ENCODE measurements around the gene SPPL2B.
"Not testable (repeated sequence)": the region's sequence is repeated elsewhere in the genome, so short reads cannot be mapped to it uniquely, and the experiment has no call there.

Gene SPPL2B, protein sequence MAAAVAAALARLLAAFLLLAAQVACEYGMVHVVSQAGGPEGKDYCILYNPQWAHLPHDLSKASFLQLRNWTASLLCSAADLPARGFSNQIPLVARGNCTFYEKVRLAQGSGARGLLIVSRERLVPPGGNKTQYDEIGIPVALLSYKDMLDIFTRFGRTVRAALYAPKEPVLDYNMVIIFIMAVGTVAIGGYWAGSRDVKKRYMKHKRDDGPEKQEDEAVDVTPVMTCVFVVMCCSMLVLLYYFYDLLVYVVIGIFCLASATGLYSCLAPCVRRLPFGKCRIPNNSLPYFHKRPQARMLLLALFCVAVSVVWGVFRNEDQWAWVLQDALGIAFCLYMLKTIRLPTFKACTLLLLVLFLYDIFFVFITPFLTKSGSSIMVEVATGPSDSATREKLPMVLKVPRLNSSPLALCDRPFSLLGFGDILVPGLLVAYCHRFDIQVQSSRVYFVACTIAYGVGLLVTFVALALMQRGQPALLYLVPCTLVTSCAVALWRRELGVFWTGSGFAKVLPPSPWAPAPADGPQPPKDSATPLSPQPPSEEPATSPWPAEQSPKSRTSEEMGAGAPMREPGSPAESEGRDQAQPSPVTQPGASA

DNA sequence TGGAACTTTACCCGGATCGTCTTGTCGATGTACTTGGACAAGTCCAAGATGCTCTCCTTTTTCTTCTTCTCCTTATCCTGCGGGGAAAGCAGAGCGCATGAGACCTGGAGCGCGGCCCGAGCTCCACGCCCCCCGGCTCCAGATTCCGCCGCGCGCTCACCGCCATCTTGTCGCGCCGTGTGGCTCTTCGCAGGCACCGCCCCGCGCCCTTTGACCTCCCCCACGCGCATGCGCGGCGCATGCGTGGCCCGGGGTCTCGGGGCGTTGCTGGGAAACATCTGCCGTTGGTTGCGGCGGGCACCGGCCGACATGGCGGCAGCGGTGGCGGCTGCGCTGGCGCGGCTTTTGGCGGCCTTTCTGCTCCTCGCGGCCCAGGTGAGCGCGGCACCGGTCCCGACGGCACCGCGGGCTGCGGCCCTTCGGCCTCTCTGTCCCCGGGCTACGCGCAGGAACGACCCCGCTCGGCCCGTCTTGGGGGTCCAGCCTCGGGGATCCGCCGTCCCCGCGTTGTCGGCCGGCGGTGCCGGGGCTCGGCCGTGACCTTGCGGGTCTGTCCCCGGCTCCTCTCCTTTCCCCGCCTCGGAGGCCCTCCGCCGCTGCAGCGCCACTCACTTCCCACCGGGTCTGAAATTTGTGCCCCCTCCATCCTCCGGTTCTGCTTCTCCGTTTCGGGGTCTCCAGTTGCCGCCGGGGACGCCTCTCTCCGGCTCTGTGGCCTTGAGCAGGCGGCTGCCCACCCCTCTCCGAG lies at the start of gene SPPL2B, which contains the start of gene LSM7:
Gene SPPL2B, plus strand, starts transcription at position 284 of the 748 bp plus-strand sequence. Its CDS starts 26 bp downstream, at position 310.
Gene LSM7, minus strand, starts transcription at position 186 of the 748 bp plus-strand sequence. Its CDS starts 20 bp downstream, at position 166.
- DNase-seq = peak; percentile 92

DNA sequence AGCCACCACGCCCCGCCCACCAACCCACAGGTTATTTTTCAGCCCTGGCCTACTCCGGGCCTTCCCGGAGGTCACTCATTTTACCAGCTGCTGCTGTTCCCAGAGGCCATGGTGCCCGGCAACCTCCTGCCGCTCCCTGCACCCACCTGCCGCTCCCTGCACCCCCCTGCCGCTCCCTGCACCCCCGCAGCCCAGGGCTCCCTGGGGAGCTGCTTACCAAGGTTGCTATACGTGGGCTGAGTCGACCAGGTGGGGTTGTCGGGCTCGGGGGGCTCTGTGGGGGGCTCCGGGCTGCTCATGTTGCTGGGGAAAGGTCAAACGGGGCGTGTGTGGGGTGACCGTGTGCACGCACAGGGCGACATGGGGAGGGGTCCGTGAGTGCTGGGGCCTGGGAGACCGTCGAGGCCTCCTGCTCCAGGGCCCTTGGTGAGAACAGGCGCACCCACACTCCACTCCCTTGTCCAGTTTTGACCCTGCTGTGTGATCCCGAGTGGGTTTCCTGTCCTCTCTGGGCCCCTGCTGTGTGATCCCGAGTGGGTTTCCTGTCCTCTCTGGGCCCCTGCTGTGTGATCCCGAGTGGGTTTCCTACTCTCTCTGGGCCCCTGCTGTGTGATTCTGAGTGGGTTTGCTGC lies 47.7 kb upstream of the SPPL2B start:
- no peak for DNase-seq

DNA sequence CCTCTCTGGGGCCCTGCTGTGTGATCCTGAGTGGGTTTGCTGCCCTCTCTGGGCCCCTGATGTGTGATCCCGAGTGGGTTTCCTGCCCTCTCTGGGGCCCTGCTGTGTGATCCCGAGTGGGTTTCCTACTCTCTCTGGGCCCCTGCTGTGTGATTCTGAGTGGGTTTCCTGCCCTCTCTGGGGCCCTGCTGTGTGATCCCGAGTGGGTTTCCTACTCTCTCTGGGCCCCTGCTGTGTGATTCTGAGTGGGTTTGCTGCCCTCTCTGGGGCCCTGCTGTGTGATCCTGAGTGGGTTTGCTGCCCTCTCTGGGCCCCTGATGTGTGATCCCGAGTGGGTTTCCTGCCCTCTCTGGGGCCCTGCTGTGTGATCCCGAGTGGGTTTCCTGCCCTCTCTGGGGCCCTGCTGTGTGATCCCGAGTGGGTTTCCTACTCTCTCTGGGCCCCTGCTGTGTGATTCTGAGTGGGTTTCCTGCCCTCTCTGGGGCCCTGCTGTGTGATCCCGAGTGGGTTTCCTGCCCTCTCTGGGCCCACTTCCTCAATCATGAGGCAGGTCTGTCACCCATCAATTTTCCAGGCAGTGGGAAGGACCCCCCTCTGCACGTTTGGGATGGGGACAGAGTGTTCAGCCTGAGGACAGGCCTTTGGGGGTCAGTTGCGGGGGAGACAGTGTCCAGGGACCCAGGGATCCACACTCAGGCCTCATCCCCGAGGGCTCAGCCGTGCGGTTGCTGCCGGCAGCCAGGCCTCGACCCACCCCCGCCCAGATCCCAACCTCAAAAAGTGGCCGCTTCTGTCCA lies 47.0 kb upstream of the SPPL2B start:
- not testable (repeated sequence) for DNase-seq

DNA sequence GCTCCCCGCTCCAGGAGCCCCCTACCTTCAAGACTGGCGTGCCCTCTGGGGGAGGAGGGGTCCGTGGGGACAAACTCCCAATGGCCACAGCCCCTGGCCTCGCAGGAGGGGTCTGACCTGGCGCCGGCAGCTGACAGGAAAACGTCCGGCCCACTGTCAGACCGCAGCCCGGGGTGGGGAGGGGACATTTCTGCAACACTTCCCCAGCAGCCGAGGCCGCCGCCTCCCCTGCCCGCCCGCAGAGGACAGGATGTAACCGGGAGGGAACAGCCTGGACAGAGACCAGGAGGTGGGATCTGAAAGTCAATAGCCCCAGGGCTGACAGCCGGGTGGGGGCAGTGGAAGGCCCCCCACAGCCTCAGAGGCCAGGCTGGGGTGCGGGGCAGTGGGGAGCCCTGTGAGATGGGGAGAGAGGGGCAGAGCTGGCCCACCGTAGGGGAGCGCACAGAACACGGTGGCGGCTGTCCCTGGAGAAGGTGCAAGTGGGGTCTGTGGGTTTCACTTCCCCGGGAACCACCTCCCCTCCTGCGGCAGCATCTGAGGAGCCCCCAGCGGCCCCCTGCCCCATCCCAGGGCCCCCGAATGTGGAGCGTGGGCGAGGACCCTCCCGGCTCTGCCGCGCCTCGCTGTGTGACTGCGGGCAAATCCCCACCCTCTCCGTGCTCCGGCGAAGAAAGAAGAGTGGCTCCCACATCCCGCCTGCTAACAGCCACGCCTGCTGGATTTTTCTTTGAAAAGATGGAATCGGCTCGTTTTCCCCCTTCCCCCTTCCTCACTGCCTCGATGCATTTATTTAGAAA lies 46.2 kb upstream of the SPPL2B start, which contains the start of gene PEAK3:
Gene PEAK3, minus strand, starts transcription at position 114 of the 800 bp plus-strand sequence. CDS start 1,244 bp downstream, outside the sequence.
- DNase-seq = no peak

DNA sequence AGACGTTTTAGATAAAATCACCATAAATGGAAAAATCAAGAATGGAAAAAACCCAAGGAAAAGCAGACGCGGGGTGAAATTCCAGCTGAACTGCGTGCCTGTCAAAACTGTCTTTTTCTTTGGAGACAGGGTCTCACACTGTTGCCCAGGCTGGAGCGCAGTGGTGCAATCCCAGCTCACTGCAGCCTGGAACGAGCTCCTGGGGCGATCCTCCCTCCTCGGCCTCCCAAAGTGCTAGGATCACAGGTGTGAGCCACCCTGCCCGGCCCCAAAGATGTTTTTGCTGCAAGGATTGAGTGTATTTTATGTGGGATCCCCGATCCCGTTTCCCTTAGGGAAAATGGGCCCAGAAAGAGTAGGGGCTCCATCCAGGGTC lies 45.6 kb upstream of the SPPL2B start:
- no peak for DNase-seq

DNA sequence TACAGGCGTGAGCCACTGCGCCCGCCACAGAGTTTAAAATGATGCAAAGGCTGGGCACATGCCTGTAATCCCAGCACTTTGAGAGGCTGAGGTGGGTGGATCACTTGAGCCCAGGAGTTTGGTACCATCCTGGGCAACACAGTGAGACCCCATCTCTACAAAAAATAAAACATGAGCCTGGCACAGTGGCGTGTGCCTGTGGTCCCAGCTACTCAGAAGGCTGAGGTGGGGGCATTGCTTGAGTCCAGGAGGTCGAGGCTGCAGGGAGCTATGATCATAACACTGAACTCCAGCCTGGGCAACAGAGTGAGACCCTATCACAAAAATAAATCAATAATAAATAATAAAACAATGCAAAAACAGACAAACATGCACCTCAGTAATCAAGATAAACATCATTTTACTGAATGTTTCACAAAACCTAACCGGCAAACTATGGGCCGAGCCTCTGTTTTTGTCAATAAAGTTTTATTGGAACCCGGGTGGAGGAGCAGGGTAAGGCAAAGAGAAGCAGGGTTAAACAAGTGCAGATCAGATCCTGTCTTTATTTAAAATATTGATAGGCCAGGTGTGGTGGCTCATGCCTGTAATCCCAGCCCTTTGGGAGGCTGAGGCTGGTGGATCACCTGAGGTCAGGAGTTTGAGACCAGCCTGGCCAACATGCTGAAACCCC lies 44.5 kb upstream of the SPPL2B start:
- DNase-seq = no peak

DNA sequence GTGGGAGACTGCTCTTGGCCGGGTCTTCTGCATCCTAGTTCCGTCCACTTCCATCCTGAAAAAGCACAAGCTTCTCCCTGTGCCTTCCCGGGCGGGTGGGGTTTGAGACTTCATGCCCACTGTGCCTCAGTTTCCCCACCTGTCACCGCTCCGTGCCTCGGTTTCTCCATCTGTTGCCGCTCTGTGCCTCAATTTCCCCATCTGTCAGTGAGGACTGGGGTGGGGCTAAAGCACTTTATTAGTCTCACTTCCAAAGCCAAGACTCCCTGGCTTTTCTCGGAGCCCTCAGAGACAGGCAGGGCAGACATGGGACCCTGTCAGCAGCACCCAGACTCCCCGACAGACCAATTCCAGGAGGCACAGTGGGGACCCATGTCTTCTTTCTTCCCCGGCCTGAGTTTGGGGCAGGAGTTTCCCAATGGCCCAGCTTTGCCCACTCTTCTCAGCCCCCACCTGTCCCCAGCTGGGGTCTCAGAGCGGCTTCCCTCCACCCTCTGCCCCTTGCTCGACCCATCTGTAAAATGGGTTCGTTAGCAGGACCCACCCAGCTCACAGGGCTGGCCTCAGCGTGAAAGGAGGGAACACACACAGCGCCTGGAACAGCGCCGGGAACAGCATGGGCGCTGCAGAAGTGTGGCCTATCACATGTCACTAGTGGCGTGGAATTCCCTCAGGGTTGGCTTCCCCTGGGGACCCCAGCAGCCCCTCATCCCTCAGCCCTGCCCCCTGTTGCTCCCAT lies 41.9 kb upstream of the SPPL2B start:
- DNase-seq = no peak

DNA sequence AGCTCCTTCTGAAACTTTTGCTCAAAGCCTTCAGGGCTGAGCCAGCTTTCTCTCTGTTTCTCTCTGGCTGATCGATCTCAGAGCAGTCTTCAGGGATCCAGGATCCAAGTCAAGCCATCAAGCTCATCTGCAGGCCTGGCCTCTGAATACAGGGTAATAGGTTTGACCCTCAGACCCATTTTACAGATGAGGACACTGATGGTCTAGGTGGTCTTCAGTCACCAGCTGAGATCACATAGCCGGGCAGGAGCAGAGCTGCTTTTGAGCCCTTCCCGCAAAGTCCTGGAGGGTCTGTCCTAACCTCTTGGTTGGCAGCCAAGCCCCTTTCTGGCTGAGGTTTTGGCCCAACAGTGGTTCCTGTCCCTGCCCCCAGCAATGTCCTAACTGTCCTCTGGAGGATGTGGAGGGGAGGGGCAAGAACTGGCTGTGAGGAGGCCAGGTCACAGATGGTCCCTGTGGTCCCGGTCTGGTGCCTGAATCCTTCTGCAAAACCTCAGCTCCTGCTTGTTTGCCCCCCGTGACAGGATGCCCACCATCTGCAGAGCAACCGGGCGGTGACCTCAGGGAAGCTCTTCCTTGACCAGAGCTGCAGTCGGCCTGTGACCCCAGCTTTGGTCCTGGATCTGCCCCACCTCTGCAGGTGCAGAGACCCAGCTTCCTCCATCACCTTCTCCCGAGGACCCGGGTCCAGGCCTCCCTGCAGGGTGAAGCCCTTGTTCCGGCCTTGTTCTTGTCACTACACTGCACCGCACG lies 40.7 kb upstream of the SPPL2B start:
- DNase-seq = no peak

DNA sequence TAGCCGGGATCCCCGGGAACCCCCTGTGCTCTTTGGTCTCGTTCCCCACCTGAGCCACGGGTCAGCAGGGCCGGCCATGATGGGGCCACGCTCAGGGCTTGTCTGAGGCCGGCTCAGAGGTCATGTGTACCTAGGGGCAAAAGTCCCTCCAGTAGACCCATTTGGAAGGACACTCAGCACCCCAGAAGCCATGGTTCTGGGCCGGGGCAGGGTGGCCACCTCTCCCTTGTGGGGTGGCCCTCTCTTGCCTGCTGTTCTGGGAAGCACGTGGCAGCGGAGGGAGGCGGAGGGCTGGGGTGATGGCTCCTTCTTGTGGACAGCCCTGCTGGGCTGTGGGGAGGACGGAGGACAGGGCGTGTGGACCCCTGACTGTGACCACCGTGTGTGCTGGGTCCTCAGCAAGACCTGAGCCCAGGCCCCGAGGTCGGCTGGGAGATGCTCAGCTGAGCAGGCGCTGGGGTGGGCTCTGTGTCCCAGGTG lies 40.1 kb upstream of the SPPL2B start:
- no peak for DNase-seq

DNA sequence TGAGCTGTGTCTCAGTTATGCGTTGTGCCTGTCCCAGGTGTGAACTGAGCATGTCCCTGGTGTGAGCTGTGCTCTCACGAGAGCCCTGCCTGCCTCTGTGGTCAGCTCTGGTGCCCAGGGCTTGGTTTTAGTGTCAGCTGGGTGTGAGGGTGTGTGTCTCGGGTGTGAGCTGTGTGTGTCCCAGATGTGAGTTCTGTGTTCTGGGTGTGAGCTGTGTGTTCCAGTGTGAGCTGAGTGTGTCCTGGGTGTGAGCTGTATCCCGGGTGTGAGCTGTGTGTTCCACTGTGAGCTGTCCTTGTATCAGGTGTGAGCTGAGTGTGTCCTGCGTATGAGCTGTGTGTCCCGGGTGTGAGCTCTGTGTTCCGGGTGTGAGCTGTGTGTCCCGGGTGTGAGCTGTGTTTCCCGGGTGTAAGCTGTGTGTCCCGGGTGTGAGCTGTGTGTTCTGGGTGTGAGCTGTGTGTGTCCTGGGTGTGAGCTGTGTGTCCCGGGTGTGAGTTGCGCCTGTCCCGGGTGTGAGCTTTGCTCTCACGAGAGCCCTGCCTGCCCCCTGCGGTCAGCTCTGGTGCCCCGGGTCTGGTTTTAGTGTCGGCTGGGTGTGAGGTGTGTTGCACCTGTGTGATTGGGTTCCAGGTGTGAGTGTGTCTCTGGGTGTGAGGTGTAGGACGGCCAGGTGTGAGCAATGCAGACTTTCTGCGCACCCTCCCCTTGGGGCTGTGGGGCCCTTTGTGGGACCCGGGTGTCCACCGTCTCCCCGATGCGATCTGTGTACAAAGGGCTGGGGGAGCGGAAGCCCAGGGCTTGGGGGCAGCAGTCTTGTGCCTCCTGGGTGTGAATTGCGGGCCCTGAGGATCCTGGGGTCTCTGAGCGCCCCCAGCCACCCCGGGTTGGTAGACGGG lies 39.4 kb upstream of the SPPL2B start:
- DNase-seq = no peak

DNA sequence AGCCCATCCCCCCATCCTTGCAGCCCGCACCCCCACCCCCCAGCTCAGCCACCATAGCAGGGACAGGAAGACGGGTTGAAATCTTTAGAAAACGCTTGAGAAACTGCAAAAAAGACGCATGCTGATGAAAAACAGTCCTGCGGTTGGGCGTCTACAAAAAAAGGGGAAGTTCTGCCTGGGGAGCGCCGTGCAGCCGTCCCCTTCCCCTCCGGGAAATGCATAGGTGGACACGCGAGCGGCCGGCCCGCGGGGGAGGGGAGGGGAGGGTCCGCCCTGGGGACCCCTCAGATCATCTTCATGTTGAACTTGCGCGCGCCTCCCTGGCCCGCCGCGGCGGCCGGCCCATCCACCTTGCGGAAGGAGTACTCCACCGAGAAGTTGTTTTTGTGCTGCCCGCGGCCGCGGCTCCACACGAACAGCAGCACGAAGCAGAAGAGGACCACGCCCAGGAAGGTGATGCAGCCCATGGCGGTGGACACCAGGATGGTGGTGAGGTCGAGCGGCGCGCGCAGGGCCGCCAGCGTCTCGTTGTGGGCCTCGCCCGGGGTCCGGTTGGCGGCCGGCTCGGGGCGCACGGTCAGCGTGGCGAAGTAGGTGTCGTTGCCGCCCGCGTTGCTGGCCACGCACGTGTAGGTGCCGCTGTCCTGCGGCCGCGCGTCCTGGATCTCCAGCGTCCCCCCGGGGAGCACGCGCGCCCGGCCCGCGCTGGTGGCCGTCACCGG lies 38.6 kb upstream of the SPPL2B start:
- DNase-seq = peak; percentile 68

DNA sequence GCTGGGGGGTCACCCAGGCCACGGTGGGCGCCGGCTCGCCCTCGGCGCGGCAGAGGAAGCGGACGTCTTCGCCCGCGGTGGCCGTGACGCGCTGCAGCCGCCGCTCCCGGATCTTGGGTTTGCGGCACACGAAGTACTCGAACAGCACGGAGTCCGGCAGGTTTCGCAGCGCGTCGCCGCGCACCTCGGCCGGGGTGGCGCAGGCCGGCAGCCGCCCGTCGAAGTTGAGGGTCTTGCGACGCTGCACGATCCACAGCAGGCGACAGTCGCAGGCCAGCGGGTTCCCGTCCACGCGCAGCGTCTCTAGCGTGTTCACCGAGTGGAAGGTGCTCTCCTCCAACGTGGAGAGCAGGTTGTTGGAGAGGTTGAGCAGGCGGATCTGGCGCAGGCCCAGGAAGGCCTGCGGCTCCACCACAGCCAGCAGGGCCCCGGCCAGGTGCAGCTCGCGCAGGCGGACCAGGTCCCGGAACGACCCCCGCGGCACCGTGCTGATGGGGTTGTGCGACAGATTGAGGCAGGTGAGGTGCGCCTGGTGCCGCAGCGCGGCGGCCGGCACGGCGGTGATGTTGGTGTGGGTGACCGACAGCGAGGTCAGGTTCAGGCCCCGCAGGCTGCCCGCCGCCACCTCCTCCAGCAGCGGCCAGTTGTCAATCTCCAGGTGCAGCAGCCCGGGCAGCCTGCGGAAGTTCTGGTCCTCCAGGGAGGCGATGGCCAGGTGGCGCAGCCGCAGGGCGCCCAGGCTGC lies 37.9 kb upstream of the SPPL2B start:
- peak; percentile 28 for DNase-seq

DNA sequence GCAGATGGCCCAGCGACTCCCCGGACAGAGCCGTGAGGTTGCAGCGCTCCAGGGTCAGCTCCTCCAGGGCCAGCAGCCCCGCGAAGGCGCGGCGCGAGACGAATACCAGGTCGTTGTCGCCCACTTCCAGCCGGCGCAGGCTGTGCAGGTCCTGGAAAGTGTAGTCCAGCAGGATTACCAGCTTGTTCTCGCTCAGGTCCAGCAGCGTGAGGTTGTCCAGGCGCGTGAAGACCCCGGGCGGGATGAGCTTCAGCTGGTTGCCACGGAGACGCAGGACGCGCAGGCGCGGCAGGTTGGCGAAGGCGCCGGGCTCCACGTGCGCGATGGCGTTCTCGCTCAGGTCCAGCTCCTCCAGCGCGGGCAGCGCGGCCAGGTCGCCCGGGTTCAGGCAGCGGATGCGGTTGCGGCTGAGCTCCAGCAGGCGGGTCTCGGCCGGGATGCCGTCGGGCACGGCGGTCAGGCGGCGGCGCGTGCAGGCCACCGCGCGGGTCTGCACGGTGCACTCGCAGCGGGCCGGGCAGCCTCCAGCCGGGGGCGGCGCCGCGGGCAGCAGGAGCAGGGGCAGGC lies 37.2 kb upstream of the SPPL2B start:
- DNase-seq = no peak

DNA sequence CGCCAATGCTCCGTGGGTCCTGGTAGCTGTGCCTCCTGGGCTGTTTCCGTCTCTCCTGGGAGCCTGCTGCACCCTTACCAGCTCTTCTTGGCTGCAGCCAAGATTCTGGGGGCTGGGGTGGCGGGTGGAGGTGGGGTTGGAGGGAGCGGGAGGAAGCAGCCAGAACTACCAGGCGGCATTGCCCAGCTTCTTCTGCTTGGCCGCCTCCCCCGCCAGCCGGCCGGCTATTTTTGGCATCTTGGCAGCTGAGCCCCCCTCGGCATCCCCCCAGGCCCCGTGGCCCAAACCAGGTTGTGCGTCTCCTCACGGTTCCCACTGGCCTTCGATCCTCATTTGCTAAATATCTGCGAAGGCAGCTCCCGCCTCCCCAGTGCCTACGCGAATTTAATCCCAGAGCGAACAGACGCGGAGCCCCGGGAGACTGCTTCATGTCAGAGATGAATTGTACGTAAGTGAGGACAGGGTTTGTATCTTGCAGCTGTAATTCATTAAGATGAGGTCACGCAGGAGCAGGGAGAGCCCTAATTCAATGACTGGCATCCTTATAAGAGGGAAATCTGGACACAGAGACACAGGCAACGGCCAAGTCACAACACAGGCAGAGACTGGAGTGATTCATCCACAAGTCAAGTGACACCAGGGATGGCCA lies 33.7 kb upstream of the SPPL2B start:
- DNase-seq = no peak

DNA sequence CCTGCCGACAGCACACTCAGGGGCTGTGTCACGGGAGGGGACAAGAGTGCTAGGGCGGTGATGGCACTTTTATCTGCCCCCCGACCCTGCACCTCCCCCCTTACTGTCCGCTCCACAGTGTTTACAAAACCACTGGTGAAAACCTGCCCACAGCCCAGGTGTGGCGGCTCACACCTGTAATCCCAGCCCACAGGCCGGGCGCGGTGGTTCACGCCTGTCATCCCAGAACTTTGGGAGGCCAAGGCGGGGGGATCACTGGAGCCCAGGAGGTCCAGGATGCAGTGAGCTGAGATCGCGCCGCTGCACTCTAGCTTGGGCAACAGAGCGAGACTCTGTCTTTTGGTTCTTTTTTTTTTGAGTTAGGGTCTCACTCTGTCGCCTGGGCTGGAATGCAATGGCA lies 32.3 kb upstream of the SPPL2B start:
- DNase-seq = no peak

DNA sequence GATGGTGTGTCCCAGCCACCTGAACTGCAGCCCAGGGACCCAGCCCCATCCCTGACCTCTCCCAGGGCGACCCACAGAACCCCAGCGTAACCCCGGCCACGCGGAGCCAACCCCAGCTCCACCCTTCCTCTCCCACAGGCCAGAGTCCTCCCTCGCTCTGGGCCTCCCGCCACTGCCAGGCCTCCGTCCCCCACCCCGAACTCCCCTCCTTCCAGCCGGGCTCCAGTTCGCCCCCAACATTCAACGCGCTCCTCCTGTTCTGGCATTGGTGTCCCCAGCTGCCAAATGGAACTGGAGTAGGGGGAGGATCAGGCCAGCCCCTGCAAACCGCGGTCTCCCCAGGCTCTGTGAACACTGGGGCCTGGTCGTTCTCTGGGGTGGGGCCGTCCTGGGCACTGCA lies 28.0 kb upstream of the SPPL2B start:
- DNase-seq = no peak

Data from activated effector memory CD4-positive, alpha-beta T cell treated with Interleukin-2 at 50 U/mL for 16 hours (primary cell).